GM19467 (cell line): ENCODE data around the gene HCN1.
"Not testable (repeated sequence)": the region's sequence is repeated elsewhere in the genome, so short reads cannot be mapped to it uniquely, and the experiment has no call there.

Experiments used
- ATAC-seq: cut with Tn5 transposase; IDR thresholded peaks from one replicate; pipeline ENCODE4 v1.9.1; 2021; ENCODE audit warnings: mild to moderate bottlenecking, moderate library complexity; ENCODE audit not compliant: unreplicated experiment

Gene HCN1

DNA sequence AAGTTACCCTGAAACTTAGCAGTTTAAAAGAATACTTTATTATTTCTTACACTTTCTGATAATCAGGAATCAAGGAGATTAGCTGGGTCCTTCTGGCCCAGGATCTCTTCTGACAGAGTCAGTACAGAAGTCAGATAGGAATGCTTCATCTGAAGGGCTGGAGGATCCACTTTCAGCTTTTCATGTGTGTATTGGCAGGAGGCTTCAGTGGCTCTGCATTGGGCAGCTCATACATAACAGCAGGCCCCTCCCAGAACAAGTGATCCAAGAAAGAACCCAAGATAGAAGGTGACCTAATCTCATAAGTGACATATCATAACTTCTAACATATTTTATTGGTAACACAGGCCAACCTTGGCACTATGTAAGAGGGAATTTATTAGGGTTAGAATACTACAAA is 258.4 kb downstream of the HCN1 start:
- no peak for ATAC-seq

DNA sequence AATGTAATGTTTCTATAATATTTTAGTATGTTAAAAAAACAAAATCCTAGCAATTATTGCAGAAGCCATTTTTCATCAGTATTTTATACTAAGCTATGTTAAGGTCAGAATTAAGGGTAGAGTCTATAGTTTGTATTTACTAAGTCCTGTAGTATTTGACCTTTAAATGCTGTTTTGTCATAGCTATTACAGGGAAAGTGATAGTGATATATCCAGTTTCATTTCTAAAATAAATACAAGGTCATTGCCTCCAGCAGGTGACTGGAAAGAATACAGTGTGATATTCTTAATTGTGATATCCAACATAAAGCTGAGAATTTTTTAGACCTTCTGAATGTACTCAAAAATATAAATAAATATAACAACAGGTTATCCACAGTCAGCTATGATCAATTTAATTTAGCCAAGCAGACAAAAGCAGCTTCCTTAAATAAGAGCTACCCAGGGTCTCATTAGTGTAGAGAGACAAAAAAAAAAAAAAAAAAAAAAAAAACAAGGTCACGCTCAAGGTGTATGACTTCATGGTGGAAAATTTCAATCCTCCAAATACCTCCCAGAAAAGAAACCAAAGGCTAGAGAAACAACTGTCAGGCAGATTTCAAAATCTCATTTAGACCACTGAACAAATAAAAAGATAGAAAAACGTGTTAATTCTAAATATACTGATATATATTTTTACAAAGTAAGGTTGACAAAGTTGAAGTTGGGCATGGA is 278.7 kb downstream of the HCN1 start:
- no peak for ATAC-seq

DNA sequence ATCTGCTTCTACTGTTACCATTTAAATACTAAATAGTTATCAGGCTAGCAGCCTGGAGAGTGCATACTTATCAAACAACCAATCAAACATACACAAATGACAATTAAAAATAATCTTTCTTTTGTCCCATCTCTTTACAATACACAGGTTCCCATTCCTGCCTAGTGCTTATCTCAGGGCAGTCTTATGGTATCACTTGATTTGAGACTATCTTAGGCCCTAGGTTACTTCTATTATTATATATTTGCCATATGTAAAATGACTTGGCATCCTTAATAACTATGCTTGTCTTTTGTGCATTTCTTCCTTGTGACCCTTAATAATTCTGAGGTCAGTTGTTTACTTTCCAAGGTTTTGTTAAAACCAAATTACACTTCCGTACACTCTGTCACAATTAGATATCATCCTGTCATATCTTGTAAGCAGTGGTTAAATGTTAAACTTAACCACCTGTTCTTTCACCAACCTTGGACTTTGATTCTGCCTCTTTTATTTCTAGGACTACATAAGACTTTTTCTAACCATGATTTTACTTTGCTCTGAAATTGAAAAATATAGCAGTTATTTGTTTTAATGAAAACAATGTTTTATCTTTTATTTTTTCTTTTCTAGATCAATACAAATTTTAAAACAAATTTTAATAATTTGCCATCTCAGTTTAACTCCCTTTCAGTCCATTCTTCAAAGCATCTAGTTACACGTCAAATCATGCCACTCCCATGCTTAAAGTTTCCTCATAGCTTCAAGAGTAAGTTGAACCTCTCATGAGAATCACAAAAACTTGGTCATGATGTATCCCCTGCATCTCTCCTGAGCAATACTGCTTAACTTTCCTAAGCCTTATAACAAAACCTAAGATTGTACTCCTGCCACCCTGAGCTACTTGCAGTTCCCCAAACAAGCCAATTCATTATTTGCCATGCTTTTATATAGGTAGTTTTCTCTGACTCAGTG is 281.3 kb downstream of the HCN1 start:
- ATAC-seq = no peak

DNA sequence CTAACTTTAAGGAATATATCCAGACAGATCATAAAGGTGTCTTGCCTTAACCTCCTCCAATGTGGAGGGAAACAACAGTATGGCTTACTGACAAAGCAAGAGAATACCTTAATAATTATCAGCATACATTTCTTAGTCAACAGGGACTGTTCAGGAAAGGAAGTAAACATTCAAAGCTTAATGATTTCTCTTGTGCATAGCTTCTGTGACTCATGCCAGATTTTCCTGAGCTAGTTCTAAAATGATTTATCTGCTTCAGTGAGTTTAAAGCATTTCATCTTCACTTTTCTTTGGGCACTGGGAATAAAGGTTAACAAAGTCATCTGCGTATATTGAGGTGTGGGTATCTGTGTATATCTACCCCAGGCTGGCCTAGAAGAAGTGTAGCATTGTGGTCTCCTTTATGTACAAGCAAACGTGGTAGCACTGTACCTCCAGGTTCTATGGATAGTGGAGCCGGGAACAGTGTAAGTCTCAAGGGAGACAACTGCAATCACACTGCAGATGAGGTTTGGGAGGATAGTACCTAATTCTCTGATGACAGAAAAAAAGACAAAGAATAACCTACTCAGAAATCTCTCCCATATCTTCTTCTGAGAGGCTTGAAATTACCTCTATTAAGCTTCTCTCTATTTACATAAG is 284.1 kb downstream of the HCN1 start:
- ATAC-seq = no peak

DNA sequence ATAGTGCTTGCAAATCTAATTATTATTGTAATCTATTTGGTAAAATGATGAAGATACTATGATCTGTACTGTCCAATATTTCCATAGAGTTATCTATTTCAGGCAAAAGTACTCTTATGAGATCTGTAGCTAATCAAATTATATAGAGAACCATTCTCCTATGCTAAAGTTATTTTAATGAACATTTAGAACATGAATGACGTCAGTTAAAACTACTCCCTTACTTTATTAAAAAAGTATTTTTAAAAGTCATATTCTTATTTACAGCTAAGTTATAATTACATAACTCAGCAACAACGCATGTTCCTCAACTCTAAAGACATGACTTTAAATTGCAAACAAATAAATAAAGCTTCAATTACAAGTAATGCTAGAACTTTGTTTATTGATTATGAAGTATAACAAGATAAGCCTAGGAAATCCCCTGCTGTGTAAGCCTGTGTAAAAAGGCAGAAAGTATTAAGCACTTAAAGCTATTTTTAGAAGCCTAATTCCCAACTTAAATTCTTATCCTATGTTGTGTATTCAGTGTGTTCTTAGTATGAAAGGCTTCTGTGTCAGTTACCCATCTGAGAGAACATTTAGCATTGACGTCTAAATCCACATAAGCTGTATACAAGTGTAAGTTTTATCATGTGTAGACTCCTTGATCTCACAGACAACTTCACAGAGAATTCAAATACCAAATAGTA is 285.7 kb downstream of the HCN1 start:
- no peak for ATAC-seq

DNA sequence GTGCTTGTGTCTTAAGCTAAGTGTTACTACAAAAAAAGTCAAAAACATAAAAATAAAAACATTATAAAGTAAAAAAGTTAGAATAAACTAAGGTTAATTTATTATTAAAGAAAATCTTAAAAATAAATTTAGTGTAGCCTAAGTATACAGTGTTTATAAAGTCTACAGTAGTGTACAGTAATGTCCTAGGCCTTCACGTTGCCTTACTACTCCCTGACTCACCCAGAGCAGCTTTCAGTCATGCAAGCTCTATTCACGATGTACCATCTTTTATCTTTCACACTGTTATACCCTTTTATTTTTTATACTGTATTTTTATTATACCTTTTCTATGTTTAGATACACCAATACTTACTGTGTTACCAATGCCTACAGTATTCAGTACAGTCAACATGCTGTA is 288.1 kb downstream of the HCN1 start:
- ATAC-seq = no peak

DNA sequence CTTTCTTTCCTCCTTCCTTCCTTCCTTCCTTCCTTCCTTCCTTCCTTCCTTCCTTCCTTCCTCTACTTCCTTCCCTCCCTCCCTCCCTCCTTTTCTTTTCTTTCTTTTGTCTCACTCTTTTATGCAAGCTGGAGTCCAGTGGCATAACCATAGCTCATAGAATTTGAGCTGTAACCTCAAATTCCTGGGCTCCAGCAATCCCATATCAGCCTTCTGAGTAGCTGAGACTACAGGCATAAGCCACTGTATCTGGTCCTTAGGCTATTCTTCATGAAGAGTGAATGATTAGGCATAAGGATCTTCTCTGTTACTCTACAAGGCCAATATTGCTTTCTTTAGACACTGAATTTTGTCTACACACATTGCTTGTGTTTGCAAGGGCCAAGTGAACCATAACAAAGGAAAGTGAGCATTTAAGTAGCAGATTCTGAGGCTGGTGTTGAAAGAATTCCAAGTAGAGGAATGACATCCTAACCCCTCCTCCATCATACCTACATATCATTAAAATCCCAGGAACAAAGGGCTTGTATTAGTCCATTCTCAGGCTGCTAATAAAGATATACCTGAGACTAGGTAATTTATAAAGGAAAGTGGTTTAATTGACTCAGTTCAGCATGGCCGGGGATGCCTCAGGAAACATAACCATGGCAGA is 293.2 kb downstream of the HCN1 start:
- ATAC-seq = no peak

DNA sequence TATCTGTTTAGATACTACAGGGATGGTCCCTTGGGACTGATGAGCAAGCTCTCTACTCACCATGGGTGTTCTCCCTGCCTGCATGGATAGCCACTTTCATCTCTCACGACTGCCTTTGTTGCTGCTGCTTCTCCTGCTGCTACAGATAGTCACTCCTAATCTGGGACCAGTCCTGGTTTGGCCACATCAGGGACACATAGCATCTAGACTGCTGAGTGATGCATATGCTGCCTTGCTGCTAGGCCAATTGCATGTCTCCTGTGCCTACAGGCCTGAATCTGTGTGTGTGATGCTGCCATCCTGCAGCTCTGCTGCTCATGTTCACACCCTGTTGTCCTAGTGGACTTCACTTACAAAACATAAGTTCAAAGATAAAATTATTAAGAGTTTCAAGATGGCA is 297.1 kb downstream of the HCN1 start:
- no peak for ATAC-seq

DNA sequence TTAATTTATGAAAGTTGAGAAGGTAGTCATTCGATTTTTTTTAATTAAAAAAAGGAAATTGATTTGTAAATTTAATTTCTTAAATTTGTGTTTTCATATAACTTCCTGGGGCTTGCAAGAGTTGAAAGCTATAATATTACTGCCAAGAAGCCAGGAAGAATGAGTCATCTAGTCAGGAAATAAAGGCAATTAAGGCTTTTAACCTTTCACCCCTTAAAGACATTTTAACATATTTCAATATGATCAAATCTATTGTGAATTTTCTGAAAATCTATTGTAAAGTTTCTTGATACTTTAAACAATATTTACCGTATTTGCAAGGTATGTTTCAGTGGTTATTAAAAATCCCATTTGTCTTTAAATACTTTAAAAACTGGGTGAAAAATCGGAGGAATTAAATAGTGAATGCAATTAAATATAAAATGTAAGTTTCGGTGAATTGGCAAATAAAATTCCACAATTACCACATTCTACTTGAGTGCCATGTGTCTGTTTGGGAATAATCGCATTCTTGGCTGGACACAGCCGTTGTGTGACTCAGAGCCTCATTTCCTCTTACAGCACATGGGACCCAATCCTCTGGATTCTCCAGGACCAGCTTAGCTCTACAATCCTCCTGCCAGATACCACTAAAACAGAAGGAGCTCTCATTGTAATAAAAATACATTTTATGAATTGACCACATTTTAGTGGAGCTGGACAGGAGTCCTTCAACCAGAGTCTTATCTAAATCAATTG is 310.7 kb downstream of the HCN1 start:
- ATAC-seq = no peak

DNA sequence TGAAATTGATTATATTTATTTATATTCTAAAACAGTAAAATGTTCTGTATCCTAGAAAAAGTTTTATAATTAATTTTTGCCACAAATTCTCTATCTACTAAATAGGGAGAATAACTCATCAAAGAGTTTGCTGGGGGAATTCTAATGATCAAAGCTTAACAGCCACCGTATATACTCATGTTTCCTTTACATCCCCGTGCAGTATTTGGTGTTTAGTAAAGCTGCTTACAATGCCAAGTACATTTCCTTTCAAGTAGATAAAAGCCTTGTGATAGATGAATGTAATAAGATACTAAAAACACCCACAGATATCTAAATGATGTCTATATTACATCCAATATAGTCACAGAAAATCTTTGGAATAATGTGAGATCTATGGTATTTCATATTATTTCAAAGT is 312.2 kb downstream of the HCN1 start:
- no peak for ATAC-seq

DNA sequence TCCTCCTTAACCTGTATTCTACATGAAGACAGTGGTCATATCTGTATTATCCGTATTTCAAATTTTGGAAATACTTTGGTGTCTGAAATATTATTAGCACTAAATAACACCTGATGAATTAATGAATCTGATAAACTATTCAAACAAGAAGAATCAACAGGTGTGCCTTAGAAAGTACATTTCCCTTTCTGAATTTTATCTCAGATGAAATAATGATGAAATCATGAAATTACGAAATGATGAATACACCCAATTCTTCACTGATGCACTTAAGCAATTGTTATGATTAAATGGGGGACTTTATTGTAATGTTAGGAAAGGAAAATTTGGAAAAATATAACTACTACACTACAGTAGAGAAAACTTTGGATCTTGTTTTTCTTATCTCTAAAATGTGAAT is 313.6 kb downstream of the HCN1 start:
- ATAC-seq = no peak

DNA sequence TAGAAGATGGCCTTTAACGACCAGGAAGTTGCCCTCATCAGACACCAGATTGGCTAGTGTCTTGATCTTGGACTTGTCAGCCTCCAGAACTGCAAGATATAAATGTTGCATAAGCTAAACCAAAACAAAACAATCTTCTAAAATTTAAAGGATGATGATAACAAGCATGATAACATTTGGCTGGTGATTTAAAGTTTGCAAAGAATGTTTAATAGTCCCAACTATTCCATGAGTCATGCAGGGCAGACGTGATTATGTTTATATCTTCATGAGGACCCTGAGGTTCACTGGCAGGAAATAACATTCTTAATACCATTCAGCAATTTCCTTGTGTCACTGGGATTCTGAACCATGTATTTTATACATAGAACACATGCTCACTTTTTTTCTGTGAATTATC is 319.8 kb downstream of the HCN1 start:
- ATAC-seq = no peak

DNA sequence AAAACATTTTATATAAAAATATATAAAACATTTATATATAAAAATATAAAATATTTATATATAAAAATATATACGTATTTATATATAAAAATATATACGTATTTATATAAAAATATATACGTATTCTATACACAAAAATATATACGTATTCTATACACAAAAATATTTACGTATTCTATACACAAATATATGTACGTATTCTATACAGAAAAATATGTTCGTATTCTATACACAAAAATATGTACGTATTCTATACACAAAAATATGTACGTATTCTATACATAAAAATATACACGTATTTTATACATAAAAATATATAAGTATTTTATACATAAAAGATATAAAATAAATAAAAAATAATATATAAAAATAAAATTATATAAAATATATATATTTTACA is 323.6 kb downstream of the HCN1 start:
- no peak for ATAC-seq

DNA sequence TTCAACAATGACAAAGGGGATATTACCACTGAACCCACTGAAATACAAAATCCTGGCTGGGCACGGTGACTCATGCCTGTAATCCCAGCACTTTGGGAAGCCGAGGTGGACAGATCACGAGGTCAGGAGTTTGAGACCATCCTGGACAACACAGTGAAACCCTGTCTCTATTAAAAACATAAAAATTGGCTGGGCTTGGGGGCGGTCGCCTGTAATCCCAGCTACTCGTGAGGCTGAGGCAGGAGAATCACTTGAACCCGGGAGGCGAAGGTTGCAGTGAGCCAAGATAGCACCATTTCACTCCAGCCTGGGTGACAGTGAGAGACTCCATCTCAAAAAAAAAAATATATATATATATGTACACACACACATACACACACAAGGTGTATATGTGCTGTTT is 324.8 kb downstream of the HCN1 start:
- ATAC-seq = not testable (repeated sequence)

DNA sequence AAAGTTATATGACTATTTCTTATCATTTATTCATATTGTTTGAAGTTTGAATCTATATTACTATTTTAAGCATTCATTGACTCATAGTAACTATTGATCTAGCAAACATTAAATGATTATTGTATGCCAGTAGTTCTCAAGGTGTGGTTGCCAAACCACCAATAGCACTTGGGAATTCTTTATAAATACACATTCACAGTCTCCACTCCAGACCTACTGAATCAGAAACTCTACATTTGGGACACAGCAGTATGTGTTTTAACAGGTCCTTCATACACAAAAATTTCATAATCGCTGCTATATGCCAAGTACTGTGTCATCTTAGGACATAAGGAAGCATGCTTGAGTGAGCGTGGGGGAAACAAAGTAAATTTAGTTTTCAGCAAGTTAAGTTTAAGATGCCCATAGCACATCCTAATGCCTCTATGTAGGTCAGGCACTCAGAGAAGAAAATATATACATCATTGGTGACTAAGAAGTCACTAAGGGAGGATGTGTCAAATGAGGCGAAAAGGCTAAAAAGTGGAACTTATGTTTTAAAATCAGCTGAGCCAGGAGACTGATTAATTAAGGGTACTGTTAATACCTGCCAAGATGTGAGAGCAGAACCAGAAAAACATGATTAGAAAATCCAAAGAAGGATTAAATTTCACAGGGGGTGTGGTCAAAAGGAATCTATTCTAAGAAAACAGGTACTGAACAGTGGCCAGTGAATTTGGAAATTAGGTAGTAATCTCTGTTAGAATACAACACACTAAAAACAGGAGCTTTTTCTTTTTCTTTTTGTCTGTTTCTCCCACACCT is 340.8 kb downstream of the HCN1 start:
- no peak for ATAC-seq

DNA sequence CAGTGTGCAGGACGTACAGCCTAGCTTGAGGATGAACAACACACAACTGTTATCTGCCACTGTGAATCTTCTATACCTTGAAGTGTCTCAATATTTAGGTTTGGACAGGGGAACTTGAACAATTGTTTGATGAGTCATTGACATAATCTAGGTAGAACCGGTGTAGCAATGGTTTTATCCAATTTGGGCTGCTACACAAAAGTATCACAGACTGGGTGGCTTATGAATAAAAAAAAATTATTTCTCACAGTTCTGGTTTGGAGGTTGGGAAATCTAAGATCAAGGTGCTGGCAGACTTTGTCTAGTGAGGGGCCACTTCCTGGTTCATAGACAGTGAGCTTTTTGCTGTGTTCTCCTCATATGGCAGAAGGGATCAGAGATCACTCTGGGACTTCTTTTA is 359.7 kb downstream of the HCN1 start:
- ATAC-seq = no peak

DNA sequence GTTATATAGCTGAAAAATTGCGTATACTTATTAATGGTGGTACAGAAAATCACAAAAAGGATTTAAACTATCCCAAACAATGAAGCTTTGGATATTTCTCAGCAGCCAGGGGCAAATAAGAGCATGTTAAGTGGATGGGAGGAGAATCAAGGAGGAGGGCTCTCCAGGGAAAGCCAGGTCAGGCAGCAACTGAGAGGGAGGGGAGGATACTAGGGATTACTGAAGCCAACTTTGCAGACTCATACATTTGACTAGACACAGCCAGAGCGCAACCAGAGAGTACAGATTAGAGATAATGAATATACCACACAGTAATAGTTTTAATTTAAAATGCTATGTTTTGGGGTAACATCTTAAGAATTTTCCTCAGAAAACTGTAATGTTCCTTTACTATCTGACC is 360.2 kb downstream of the HCN1 start:
- no peak for ATAC-seq

DNA sequence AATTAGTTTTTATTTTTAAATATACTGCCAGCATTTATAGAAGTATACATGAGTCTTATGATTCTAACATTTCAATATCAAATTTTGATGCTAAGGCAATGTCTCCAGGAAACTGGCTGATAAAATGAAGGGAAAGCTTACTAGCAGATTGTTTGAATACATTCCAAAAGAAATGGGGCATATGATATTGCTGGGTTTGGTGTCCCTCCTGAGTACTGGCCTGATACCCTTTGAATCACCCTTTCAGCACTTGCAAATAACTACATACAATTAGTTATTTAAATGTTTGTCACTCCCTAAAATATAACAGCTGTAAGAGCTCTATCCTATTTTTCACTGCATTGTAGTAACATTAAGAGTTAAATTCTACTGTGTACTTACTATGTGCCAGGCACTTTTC is 360.8 kb downstream of the HCN1 start:
- no peak for ATAC-seq

DNA sequence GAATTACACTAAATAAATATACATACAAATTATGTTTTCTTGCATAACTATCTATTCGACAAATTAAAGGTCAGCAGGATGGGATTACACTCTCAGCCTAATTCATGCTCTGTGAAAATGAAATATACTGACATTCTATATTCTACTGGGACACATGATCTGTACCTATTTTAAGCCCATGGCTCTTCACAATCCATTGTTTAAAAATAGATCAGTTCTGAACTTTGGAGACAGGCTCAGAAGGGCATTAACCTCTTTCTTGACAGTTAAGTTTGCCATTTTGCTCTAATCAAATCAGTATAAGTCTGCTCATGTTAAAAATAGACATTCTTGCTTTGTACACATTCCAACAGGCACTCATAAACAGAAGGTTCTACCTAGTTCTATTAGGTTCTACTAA is 361.2 kb downstream of the HCN1 start:
- ATAC-seq = no peak
